Inflammatory macrophage treated with lipopolysaccharide for 1 hour (primary cell): ENCODE results near the gene TSPAN12.
A peak's percentile ranks its signal among the peaks of the same experiment; 100 is the strongest.
"Not testable (repeated sequence)": the region's sequence is repeated elsewhere in the genome, so short reads cannot be mapped to it uniquely, and the experiment has no call there.

Source experiments
- DNase-seq, 2 donors: peaks; one replicate each; pipeline ENCODE4 v3.0.0-alpha.2; 2020 to 2022

The TSPAN12 gene

GRCh38 chr7:120857588-120858573 lies at the start of gene TSPAN12:
Gene TSPAN12, minus strand, starts transcription at chr7:120858144. Its CDS starts 1,381 bp downstream, at chr7:120856763.
- peak; percentile 30 to 34 for DNase-seq

GRCh38 chr7:120898715-120899499 lies 41.0 kb upstream of the TSPAN12 start:
- no peak for DNase-seq

GRCh38 chr7:120895253-120895652 lies 37.3 kb upstream of the TSPAN12 start:
- not testable (repeated sequence) for DNase-seq

GRCh38 chr7:120885602-120886001 lies 27.7 kb upstream of the TSPAN12 start:
- DNase-seq = not testable (repeated sequence)

GRCh38 chr7:120877701-120878100 lies 19.8 kb upstream of the TSPAN12 start:
- DNase-seq = no peak

- no peak for DNase-seq
Measured at GRCh38 chr7:120876922-120877321, 19.0 kb upstream of the TSPAN12 start.

- DNase-seq = no peak
Measured at GRCh38 chr7:120874722-120875121, 16.8 kb upstream of the TSPAN12 start.

- DNase-seq = no peak
Measured at GRCh38 chr7:120874016-120874415, 16.1 kb upstream of the TSPAN12 start.

- no peak for DNase-seq
Measured at GRCh38 chr7:120873401-120873800, 15.5 kb upstream of the TSPAN12 start.

GRCh38 chr7:120869700-120870099 lies 11.8 kb upstream of the TSPAN12 start:
- no peak for DNase-seq

GRCh38 chr7:120867932-120868331 lies 10.0 kb upstream of the TSPAN12 start:
- no peak for DNase-seq

- no peak for DNase-seq
Measured at GRCh38 chr7:120865191-120865981, 7.4 kb upstream of the TSPAN12 start.

- no peak for DNase-seq
Measured at GRCh38 chr7:120864141-120864900, 6.4 kb upstream of the TSPAN12 start.

GRCh38 chr7:120862987-120863590 lies 5.1 kb upstream of the TSPAN12 start:
- no peak for DNase-seq

- no peak for DNase-seq
Measured at GRCh38 chr7:120860156-120860555, 2.2 kb upstream of the TSPAN12 start.

GRCh38 chr7:120859459-120859858 lies 1.5 kb upstream of the TSPAN12 start:
- no peak for DNase-seq

- no peak for DNase-seq
Measured at GRCh38 chr7:120856621-120857352, 1.2 kb downstream of the TSPAN12 start.

- DNase-seq = no peak
Measured at GRCh38 chr7:120856198-120856597, 1.7 kb downstream of the TSPAN12 start.

- DNase-seq = no peak
Measured at GRCh38 chr7:120852700-120853099, 5.2 kb downstream of the TSPAN12 start.

GRCh38 chr7:120843109-120843508 lies 14.8 kb downstream of the TSPAN12 start:
- DNase-seq = no peak

GRCh38 chr7:120842121-120842621 lies 15.8 kb downstream of the TSPAN12 start:
- no peak for DNase-seq
